Measurements from ENCODE around the gene WDR54.
A peak's percentile ranks its signal among the peaks of the same experiment; 100 is the strongest.

WDR54 gene

GRCh38 chr2:74399785-74400184 lies 21.7 kb upstream of the WDR54 start:
- Histone ChIP-seq H3K27ac (ENCODE audit: extremely low read depth, low read depth, low read length) (no peak overlapping the region), H3K9me3 (ENCODE audit: control insufficient read depth, insufficient read depth, low read depth, low read length) (no peaks in the 10 kb centered on the region), H3K4me3 (ENCODE audit: low read depth, low read length) (no peak overlapping the region), H3K36me3 (ENCODE audit: control insufficient read depth in 2 of 2, insufficient read depth in 1 of 2, low read length in 2 of 2) (no peaks in the 10 kb centered on the region), H3K4me1 (ENCODE audit: control insufficient read depth, insufficient read depth, low read length) (no peaks in the 10 kb centered on the region)
- ChIA-PET POLR2A (no interaction called here), CTCF (interaction anchor here (0.6 to 2.2 kb wide), 13 partner anchors 8 to 150 kb away, joined by 3 to 12 read pairs (median 4); no protein-coding TSS in a partner anchor)
- TF ChIP-seq ZBTB17 (tag by site-specific recombination; IDR thresholded peaks at IDR 0.05) (no peak), ZNF654 (tag by site-specific recombination; IDR thresholded peaks at IDR 0.05; ENCODE audit: low read depth) (peak; percentile 65), ZNF560 (tag by site-specific recombination; IDR thresholded peaks at IDR 0.05; ENCODE audit: borderline replicate concordance) (no peak)

- Histone ChIP-seq H3K9me3 (ENCODE audit: control insufficient read depth, insufficient read depth, low read depth, low read length) (no peaks in the 10 kb centered on the region), H3K4me3 (ENCODE audit: low read depth, low read length) (no peak overlapping the region), H3K36me3 (ENCODE audit: control insufficient read depth in 2 of 2, insufficient read depth in 1 of 2, low read length in 2 of 2) (no peaks in the 10 kb centered on the region), H3K27ac (ENCODE audit: extremely low read depth, low read depth, low read length) (no peak overlapping the region), H3K4me1 (ENCODE audit: control insufficient read depth, insufficient read depth, low read length) (no peaks in the 10 kb centered on the region)
- TF ChIP-seq ZBTB6 (tag by site-specific recombination; IDR thresholded peaks at IDR 0.05), result no peak
- TF ChIP-seq ZNF366 (tag by site-specific recombination; conservative IDR thresholded peaks at IDR 0.05), result peak; percentile 40
- peak; percentile 80 for TF ChIP-seq PRDM1 (tag by site-specific recombination; IDR thresholded peaks at IDR 0.05)
- ChIA-PET CTCF (interaction anchor here (1.0 to 2.1 kb wide), 5 partner anchors 10 to 578 kb away, joined by 3 to 19 read pairs (median 4); no protein-coding TSS in a partner anchor), POLR2A (interaction anchor here (0.7 kb wide), 1 partner anchor 69 kb away, joined by 5 read pairs; no protein-coding TSS in a partner anchor)
Observed at GRCh38 chr2:74401891-74402290, 19.6 kb upstream of the WDR54 start.

GRCh38 chr2:74406035-74406434 lies 15.5 kb upstream of the WDR54 start:
- ChIA-PET POLR2A (interaction anchor here (0.8 to 1.4 kb wide), 2 partner anchors 34 to 52 kb away, joined by 4 read pairs; partner anchors contain the start of gene WBP1), CTCF (interaction anchor here (0.6 to 1.2 kb wide), 2 partner anchors 14 to 181 kb away, joined by 3 read pairs; no protein-coding TSS in a partner anchor)
- no peaks in the 10 kb centered on the region for H3K4me1 ChIP-seq (ENCODE audit: control insufficient read depth, insufficient read depth, low read length)
- H3K27ac ChIP-seq (ENCODE audit: extremely low read depth, low read depth, low read length), result no peak overlapping the region
- no peaks in the 10 kb centered on the region for H3K9me3 ChIP-seq (ENCODE audit: control insufficient read depth, insufficient read depth, low read depth, low read length)
- H3K36me3 ChIP-seq (ENCODE audit: control insufficient read depth in 2 of 2, insufficient read depth in 1 of 2, low read length in 2 of 2), result no peaks in the 10 kb centered on the region
- H3K4me3 ChIP-seq (ENCODE audit: low read depth, low read length), result no peak overlapping the region
- TF ChIP-seq PRDM10 (tag by site-specific recombination; IDR thresholded peaks at IDR 0.05) (peak; percentile 57), ZNF121 (tag by site-specific recombination; IDR thresholded peaks at IDR 0.05) (no peak)

- no peak overlapping the region for H3K27ac ChIP-seq (ENCODE audit: extremely low read depth, low read depth, low read length)
- ChIA-PET CTCF (interaction anchor here (0.6 to 0.9 kb wide), 2 partner anchors 28 to 73 kb away, joined by 3 read pairs; no protein-coding TSS in a partner anchor), POLR2A (no interaction called here)
- no peaks in the 10 kb centered on the region for H3K36me3 ChIP-seq (ENCODE audit: control insufficient read depth in 2 of 2, insufficient read depth in 1 of 2, low read length in 2 of 2)
- H3K4me1 ChIP-seq (ENCODE audit: control insufficient read depth, insufficient read depth, low read length), result no peaks in the 10 kb centered on the region
- no peaks in the 10 kb centered on the region for H3K9me3 ChIP-seq (ENCODE audit: control insufficient read depth, insufficient read depth, low read depth, low read length)
- H3K4me3 ChIP-seq (ENCODE audit: low read depth, low read length), result no peak overlapping the region
- TF ChIP-seq OSR2 (tag by site-specific recombination; IDR thresholded peaks at IDR 0.05), result no peak
- no peak for TF ChIP-seq ZNF76 (tag by site-specific recombination; IDR thresholded peaks at IDR 0.05; ENCODE audit: borderline replicate concordance, low read depth)
- no peak for TF ChIP-seq BCL6B (tag by site-specific recombination; IDR thresholded peaks at IDR 0.05)
- TF ChIP-seq ZIC2 (tag by site-specific recombination; IDR thresholded peaks at IDR 0.05), result no peak
- TF ChIP-seq ZNF423 (tag by site-specific recombination; IDR thresholded peaks at IDR 0.05), result no peak
- TF ChIP-seq ZNF48 (tag by site-specific recombination; IDR thresholded peaks at IDR 0.05), result no peak
- no peak for TF ChIP-seq ZNF843 (tag by site-specific recombination; IDR thresholded peaks at IDR 0.05)
- TF ChIP-seq ZNF114 (tag by site-specific recombination; IDR thresholded peaks at IDR 0.05), result no peak
- TF ChIP-seq ZNF24 (tag by site-specific recombination; IDR thresholded peaks at IDR 0.05), result no peak
- TF ChIP-seq ZSCAN5A (tag by site-specific recombination; IDR thresholded peaks at IDR 0.05), result no peak
- no peak for TF ChIP-seq MZF1 (tag by site-specific recombination; IDR thresholded peaks at IDR 0.05; ENCODE audit: borderline replicate concordance)
- TF ChIP-seq ZNF416 (tag by site-specific recombination; IDR thresholded peaks at IDR 0.05), result no peak
- no peak for TF ChIP-seq ZBTB7A (tag by site-specific recombination; IDR thresholded peaks at IDR 0.05; ENCODE audit: low read depth)
- no peak for TF ChIP-seq ZNF16 (tag by site-specific recombination; IDR thresholded peaks at IDR 0.05; ENCODE audit: low read depth)
Observed at GRCh38 chr2:74407682-74408081, 13.8 kb upstream of the WDR54 start.
